Measurements from ENCODE around the gene LAMA2. TPM values are rescaled to one million over a fixed set of nuclear protein-coding genes. Genes with fewer than 3 reads are reported as not detected.

The LAMA2 gene
- total RNA-seq, 1 donor from 2014 or later: 0.47 TPM

- no peak for TF ChIP-seq CTCF (conservative IDR thresholded peaks at IDR 0.05)
- Mint-ChIP-seq H3K9me3 (no peaks in the 10 kb centered on the region), H3K27me3 (ENCODE audit: low read depth) (no peaks in the 10 kb centered on the region), H3K4me3 (no peak overlapping the region), H3K27ac (ENCODE audit: unreplicated experiment) (no peak overlapping the region), H3K4me1 (peaks cover 4% of the 10 kb centered on the region), H3K36me3 (ENCODE audit: low read depth) (no peaks in the 10 kb centered on the region)
- no peak for DNase-seq (ENCODE audit: low read depth, low spot score)
Observed at GRCh38 chr6:129110690-129111343, 227.9 kb downstream of the LAMA2 start.

GRCh38 chr6:129111346-129111745 is 228.4 kb downstream of the LAMA2 start:
- no peaks in the 10 kb centered on the region for H3K9me3 Mint-ChIP-seq
- no peak overlapping the region for H3K27ac Mint-ChIP-seq (ENCODE audit: unreplicated experiment)
- no peaks in the 10 kb centered on the region for H3K36me3 Mint-ChIP-seq (ENCODE audit: low read depth)
- TF ChIP-seq CTCF (conservative IDR thresholded peaks at IDR 0.05): no peak
- no peaks in the 10 kb centered on the region for H3K27me3 Mint-ChIP-seq (ENCODE audit: low read depth)
- no peak overlapping the region for H3K4me3 Mint-ChIP-seq
- no peak for DNase-seq (ENCODE audit: low read depth, low spot score)
- H3K4me1 Mint-ChIP-seq: no peaks in the 10 kb centered on the region

- Mint-ChIP-seq H3K4me3 (no peak overlapping the region), H3K9me3 (no peaks in the 10 kb centered on the region), H3K4me1 (no peaks in the 10 kb centered on the region), H3K27ac (ENCODE audit: unreplicated experiment) (no peak overlapping the region), H3K36me3 (ENCODE audit: low read depth) (no peaks in the 10 kb centered on the region), H3K27me3 (ENCODE audit: low read depth) (no peaks in the 10 kb centered on the region)
- no peak for DNase-seq (ENCODE audit: low read depth, low spot score)
- no peak for TF ChIP-seq CTCF (conservative IDR thresholded peaks at IDR 0.05)
Observed at GRCh38 chr6:129111853-129112252, 228.9 kb downstream of the LAMA2 start.

GRCh38 chr6:129112591-129112990 is 229.7 kb downstream of the LAMA2 start:
- Mint-ChIP-seq H3K4me3 (no peak overlapping the region), H3K9me3 (no peaks in the 10 kb centered on the region), H3K27me3 (ENCODE audit: low read depth) (no peaks in the 10 kb centered on the region), H3K36me3 (ENCODE audit: low read depth) (no peaks in the 10 kb centered on the region), H3K27ac (ENCODE audit: unreplicated experiment) (no peak overlapping the region), H3K4me1 (no peaks in the 10 kb centered on the region)
- DNase-seq (ENCODE audit: low read depth, low spot score): no peak
- no peak for TF ChIP-seq CTCF (conservative IDR thresholded peaks at IDR 0.05)

- Mint-ChIP-seq H3K27ac (ENCODE audit: unreplicated experiment) (no peak overlapping the region), H3K36me3 (ENCODE audit: low read depth) (no peaks in the 10 kb centered on the region), H3K9me3 (no peaks in the 10 kb centered on the region), H3K4me3 (no peak overlapping the region), H3K27me3 (ENCODE audit: low read depth) (no peaks in the 10 kb centered on the region), H3K4me1 (no peaks in the 10 kb centered on the region)
- TF ChIP-seq CTCF (conservative IDR thresholded peaks at IDR 0.05): no peak
- no peak for DNase-seq (ENCODE audit: low read depth, low spot score)
Observed at GRCh38 chr6:129113637-129114036, 230.7 kb downstream of the LAMA2 start.
